Kidney glomerular epithelial cell (primary cell): ENCODE results near the gene PDE2A.

Experiments
- DNase-seq: peaks from one replicate; lab custom pipeline; 2025; lab: John Stamatoyannopoulos, UW

PDE2A gene

GRCh38 chr11:72683782-72684200, 9.6 kb upstream of the PDE2A start:
- DNase-seq: peak; percentile 20

- no peak for DNase-seq
Measured at GRCh38 chr11:72682858-72683243, 8.6 kb upstream of the PDE2A start.

DNA sequence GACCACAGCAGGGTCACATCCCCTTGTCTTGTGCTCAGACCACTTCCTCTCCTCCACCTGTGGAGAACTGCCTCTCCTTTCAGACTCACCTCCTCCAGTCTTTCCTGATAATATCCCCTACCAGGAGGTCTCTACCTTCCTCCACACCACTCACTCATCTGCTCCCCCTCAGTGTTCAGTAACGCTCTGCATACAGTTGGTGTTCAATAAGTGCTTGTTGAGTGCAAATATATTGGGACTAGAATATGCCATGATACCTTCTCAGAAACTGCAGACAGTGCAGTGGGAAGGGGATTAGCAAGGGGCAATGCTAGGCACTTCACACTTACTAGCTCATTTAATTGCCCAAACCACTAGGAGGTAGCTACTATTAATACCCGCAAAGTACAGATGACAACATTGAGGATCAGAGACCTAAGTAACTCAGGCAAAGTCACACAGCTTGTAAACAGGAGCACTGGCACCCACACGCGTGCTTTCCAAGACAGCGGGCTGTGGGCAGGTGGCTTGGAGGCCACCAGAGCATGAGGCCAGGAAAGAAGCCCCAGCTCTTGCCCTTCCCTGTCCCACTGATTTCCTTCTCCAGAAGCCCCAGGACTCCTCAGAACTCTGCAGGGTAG, 8.1 kb upstream of the PDE2A start:
- DNase-seq: no peak

- DNase-seq: no peak
Measured at GRCh38 chr11:72681226-72682153, 7.3 kb upstream of the PDE2A start.

GRCh38 chr11:72680624-72681158, 6.5 kb upstream of the PDE2A start:
- DNase-seq: no peak

GRCh38 chr11:72679869-72680268, 5.6 kb upstream of the PDE2A start:
- DNase-seq: no peak

GRCh38 chr11:72678524-72678923, 4.3 kb upstream of the PDE2A start:
- DNase-seq: no peak

- DNase-seq: no peak
Measured at GRCh38 chr11:72676861-72677341, 2.7 kb upstream of the PDE2A start.

- DNase-seq: no peak
Measured at GRCh38 chr11:72675221-72675620, 999 bp upstream of the PDE2A start.

- no peak for DNase-seq
Measured at GRCh38 chr11:72673284-72673942, 809 bp downstream of the PDE2A start.

GRCh38 chr11:72672597-72673238, 1.5 kb downstream of the PDE2A start:
- no peak for DNase-seq

- DNase-seq: no peak
Measured at GRCh38 chr11:72671152-72672099, 2.8 kb downstream of the PDE2A start.

DNA sequence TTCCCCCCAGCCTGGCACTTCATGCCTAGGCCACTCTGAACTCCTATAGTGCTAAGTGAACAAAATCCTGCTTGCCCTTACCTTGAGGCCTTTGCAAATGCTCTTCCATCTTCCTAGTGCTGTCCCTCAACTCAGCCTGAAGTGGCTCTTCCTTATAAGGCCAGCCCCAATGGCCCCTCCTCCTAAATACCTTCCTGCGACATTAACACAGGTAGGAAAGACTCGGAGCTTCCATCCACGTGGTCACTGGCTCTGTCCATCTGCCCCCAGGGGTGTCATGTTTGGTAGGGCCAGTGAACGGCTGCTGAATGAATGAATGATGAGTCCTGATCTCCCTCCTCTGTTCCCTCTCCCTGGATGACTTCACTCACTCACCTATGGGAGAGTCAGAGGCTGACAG, 4.2 kb downstream of the PDE2A start:
- no peak for DNase-seq

- DNase-seq: no peak
Measured at GRCh38 chr11:72669527-72669926, 4.7 kb downstream of the PDE2A start.

DNA sequence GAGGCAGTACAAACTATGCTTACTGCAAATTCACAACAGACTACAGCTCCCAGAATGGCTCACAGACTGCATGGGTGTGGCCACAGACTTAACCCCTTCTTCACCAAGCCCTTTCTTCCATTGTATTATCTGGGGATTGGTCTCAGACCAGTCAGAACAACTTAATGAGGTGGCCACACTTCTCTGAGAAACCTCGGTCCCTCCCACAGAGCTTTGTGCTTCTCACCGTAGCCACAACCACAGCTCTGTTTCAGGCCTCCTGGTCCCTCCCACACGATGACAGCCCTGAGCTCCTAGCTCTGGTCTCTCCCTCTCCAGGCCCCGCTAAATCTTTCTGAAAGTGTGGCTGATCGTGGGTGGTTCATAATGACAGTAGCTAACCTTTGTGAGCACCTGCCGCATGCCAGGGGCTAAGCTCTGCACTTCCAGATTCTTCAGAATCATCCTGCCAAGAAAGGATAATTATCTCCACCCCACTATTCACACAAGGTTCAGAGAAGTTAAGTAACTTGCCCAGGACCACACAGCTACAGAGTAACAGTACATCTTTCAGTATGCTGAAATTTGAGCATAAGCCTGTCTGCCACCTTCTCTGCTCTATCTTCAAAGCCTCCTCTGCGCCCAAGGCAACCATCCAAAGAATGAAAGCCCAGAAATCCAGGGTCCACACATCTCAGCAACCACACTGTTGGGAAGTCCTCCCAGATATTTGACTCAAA, 5.4 kb downstream of the PDE2A start:
- DNase-seq: no peak

GRCh38 chr11:72665911-72666472, 8.2 kb downstream of the PDE2A start:
- DNase-seq: no peak

- DNase-seq: no peak
Measured at GRCh38 chr11:72662036-72662435, 12.2 kb downstream of the PDE2A start.

- no peak for DNase-seq
Measured at GRCh38 chr11:72661486-72661885, 12.7 kb downstream of the PDE2A start.

GRCh38 chr11:72658989-72659640, 15.1 kb downstream of the PDE2A start:
- DNase-seq: no peak
